ENCODE data around the gene ACACA. TPM values are rescaled to one million over a fixed set of nuclear protein-coding genes. Genes with fewer than 3 reads are reported as not detected.
A peak's percentile ranks its signal among the peaks of the same experiment; 100 is the strongest.

ACACA gene
- total RNA-seq, 1 donor from 2014 or later = 110 TPM

DNA sequence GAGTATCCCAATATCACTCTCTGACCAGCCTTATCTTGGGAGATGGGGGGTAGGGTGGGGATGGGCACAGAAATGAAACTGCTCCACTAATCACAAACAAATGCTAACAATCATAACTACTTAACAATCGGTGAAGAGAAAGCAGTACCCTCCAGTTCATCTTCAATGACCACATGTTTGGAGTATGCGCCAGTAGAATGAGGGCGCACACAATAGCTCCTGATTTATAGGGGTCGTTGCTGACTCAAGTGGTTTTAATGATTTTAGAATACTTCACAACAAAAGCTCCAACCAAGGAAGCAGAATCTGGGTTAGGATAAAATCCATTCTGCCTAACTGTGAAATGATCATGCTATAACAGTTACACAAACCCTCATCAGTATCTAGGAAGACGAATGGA lies 273.5 kb downstream of the ACACA start:
- intact Hi-C loops (cut with DNase I) = no loop called here
- no peak overlapping the region for H3K27ac ChIP-seq
- no peaks in the 10 kb centered on the region for H3K27me3 ChIP-seq
- H3K9me3 ChIP-seq = no peaks in the 10 kb centered on the region
- TF ChIP-seq, protein P1, sequence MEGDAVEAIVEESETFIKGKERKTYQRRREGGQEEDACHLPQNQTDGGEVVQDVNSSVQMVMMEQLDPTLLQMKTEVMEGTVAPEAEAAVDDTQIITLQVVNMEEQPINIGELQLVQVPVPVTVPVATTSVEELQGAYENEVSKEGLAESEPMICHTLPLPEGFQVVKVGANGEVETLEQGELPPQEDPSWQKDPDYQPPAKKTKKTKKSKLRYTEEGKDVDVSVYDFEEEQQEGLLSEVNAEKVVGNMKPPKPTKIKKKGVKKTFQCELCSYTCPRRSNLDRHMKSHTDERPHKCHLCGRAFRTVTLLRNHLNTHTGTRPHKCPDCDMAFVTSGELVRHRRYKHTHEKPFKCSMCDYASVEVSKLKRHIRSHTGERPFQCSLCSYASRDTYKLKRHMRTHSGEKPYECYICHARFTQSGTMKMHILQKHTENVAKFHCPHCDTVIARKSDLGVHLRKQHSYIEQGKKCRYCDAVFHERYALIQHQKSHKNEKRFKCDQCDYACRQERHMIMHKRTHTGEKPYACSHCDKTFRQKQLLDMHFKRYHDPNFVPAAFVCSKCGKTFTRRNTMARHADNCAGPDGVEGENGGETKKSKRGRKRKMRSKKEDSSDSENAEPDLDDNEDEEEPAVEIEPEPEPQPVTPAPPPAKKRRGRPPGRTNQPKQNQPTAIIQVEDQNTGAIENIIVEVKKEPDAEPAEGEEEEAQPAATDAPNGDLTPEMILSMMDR (IDR thresholded peaks at IDR 0.05) = no peak
- no peaks in the 10 kb centered on the region for H3K4me1 ChIP-seq
- ATAC-seq (no peak), DNase-seq (no peak)
- H3K4me3 ChIP-seq = no peak overlapping the region
- peaks cover 26% of the 10 kb centered on the region for H3K36me3 ChIP-seq

DNA sequence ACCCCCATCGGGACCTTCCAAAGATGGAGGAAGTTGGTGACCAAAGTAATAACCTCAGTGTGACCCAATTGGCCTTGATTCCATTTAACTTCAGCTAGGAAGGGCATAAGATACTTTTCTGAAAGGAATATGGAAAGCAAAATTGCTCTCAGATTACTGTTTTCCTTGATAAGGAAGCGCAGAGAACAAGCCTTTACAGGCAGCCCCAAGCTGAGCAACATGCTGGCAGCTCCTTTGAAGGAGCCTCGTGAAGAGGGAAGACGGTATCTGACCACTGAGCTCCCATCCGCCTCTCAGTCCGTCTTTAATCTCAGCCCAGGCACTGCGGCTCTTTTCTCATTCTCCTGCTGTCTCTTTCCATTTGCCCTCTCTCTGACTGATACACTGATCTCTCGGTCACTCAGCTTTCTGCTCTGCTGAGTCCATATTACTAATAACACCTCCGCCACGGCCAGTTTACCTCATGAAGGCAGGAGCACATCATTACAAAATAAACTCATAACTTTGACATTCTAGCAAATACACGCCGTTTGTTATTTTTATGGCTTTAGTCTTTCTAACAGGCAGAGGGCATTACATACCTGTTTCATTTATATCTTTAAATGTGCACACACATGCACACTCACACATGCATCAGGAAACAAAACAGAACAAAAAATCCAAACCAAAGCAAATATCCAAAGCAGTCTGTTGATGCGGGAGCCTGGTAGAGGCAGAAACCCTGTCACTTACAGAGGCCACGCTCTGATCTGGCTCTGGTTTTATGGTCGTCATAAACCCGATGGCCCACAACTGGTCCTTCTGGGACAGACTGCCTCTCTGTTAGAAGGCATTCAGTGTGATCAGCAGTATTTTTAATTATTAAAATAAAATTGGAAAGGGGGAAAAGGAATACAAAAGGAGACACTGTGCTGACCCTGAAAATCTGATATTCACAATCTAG lies 274.7 kb downstream of the ACACA start:
- peaks cover 26% of the 10 kb centered on the region for H3K36me3 ChIP-seq
- ATAC-seq (no peak), DNase-seq (no peak)
- no peaks in the 10 kb centered on the region for H3K4me1 ChIP-seq
- no peak overlapping the region for H3K4me3 ChIP-seq
- TF ChIP-seq, protein P1 (IDR thresholded peaks at IDR 0.05) = no peak
- no peaks in the 10 kb centered on the region for H3K9me3 ChIP-seq
- no peaks in the 10 kb centered on the region for H3K27me3 ChIP-seq
- H3K27ac ChIP-seq = no peak overlapping the region
- intact Hi-C loops (cut with DNase I) = no loop called here

DNA sequence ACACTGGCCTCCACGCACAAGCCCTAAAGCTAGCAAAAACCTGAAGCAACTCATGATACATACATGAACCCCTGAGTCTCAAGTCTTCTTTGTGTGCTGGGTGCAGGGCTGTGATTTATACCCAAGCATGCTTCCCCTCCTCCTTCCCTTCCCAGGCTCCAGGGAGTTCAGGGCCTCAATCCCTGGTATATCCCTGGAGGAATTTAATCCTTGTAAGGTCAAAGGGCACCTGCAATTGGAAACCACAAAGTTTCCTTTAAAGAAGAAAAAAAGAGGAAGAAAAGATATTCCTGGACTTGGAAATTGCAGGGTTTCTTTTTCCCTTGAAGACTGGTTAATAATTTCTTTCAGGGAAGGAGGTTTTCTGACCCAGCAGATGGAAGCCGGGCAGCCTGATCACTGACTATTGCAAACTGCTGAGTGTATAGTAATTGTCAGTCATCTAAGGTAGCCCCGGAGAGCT lies 275.6 kb downstream of the ACACA start:
- H3K36me3 ChIP-seq = peaks cover 26% of the 10 kb centered on the region
- TF ChIP-seq, protein P1 (IDR thresholded peaks at IDR 0.05) = no peak
- H3K4me3 ChIP-seq = no peak overlapping the region
- intact Hi-C loops (cut with DNase I) = no loop called here
- H3K27ac ChIP-seq = no peak overlapping the region
- no peaks in the 10 kb centered on the region for H3K9me3 ChIP-seq
- DNase-seq = no peak
- ATAC-seq = no peak
- no peaks in the 10 kb centered on the region for H3K4me1 ChIP-seq
- no peaks in the 10 kb centered on the region for H3K27me3 ChIP-seq

DNA sequence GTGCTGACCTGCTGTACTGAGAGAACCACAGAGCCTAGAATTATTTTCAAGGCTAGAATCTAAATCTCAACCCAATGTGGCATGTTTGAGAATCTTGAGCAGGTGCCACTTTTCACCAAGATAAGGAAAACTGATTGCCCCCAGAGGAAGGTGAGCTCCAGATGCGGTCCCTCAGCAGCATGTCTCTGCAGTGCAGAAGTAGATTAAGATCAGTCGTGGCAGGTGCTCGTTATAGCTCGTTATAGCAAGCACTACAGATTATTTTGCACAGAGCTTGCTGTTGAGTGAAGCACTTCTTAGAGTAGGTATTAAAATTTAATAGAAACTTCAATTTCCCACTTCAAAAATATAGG lies 281.8 kb downstream of the ACACA start:
- Histone ChIP-seq H3K27ac (no peak overlapping the region), H3K36me3 (peaks cover 49% of the 10 kb centered on the region), H3K4me1 (no peaks in the 10 kb centered on the region), H3K27me3 (no peaks in the 10 kb centered on the region), H3K4me3 (no peak overlapping the region), H3K9me3 (no peaks in the 10 kb centered on the region)
- DNase-seq = no peak
- intact Hi-C loops (cut with DNase I) = no loop called here
- ATAC-seq = no peak
- TF ChIP-seq, protein P1 (IDR thresholded peaks at IDR 0.05) = no peak

DNA sequence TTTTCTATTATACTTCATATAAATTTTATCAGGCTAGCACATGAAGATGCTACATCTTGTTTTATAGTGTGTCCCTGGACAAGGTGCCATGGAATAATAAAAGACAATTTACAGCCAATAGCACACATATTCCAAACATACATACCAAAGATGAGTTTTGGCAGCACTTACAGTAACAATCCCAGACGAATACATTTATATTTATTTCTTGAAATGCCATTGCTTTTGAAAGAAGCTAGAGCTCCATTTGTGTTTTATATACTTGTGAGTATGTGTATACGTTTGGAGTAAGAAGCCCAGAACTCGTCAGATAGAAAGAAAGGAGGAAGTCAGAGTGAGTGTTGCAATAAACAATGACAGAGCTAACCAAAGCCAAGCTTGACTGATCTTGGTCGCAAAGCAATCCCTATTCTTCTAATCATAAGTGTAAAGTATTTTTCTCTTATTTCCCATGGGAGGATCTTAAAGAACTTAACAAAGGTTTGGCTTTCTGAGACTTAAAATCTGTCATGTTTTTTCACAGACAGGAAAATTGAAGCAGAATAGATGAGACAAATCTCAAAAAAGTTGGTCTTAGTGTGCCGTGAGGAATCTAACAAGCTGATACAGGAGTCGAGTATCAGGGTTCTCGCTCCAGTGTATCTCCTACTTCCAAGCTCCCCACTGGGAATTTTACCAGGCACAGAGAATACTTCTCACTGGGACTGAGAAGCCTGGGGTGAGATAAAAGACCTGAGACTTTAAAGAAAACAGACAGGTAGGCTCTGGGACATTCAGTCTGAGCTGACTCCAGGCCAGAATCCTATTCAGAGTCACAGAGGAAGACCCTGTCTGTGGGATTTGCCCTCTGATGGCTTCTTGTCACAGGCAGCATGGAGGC lies 282.5 kb downstream of the ACACA start:
- DNase-seq = no peak
- intact Hi-C loops (cut with DNase I) = no loop called here
- Histone ChIP-seq H3K4me1 (no peaks in the 10 kb centered on the region), H3K27ac (no peak overlapping the region), H3K4me3 (no peak overlapping the region), H3K27me3 (no peaks in the 10 kb centered on the region), H3K9me3 (no peaks in the 10 kb centered on the region), H3K36me3 (peaks cover 43% of the 10 kb centered on the region)
- ATAC-seq = peak; percentile 62
- TF ChIP-seq, protein P1 (IDR thresholded peaks at IDR 0.05) = no peak

Data from upper lobe of right lung (tissue), 1 donor.